ENCODE data around the gene CCL8.

Gene CCL8

GRCh38 chr17:34302636-34303035 is 16.6 kb upstream of the CCL8 start:
- no peak overlapping the region for H3K4me3 ChIP-seq (replicated peaks; ENCODE audit: low read depth, low read length)
- no peak for DNase-seq (ENCODE audit: extremely low read depth, low read depth)
- no peak for TF ChIP-seq CTCF (IDR thresholded peaks at IDR 0.05; ENCODE audit: low read depth, low read length, missing control alignments)

- DNase-seq (ENCODE audit: extremely low read depth, low read depth): no peak
- H3K4me3 ChIP-seq (replicated peaks; ENCODE audit: low read depth, low read length): no peak overlapping the region
- no peak for TF ChIP-seq CTCF (IDR thresholded peaks at IDR 0.05; ENCODE audit: low read depth, low read length, missing control alignments)
Measured at GRCh38 chr17:34303606-34304005, 15.6 kb upstream of the CCL8 start.

- DNase-seq (ENCODE audit: extremely low read depth, low read depth): no peak
- no peak for TF ChIP-seq CTCF (IDR thresholded peaks at IDR 0.05; ENCODE audit: low read depth, low read length, missing control alignments)
- H3K4me3 ChIP-seq (replicated peaks; ENCODE audit: low read depth, low read length): no peak overlapping the region
Measured at GRCh38 chr17:34305061-34305460, 14.2 kb upstream of the CCL8 start.

- TF ChIP-seq CTCF (IDR thresholded peaks at IDR 0.05; ENCODE audit: low read depth, low read length, missing control alignments): no peak
- DNase-seq (ENCODE audit: extremely low read depth, low read depth): no peak
- no peak overlapping the region for H3K4me3 ChIP-seq (replicated peaks; ENCODE audit: low read depth, low read length)
Measured at GRCh38 chr17:34305606-34306005, 13.6 kb upstream of the CCL8 start.

- peak; percentile 70 for TF ChIP-seq CTCF (IDR thresholded peaks at IDR 0.05; ENCODE audit: low read depth, low read length, missing control alignments)
- H3K4me3 ChIP-seq (replicated peaks; ENCODE audit: low read depth, low read length): no peak overlapping the region
- DNase-seq (ENCODE audit: extremely low read depth, low read depth): peak; percentile 76
Measured at GRCh38 chr17:34306466-34306865, 12.8 kb upstream of the CCL8 start.

GRCh38 chr17:34307110-34307509 is 12.1 kb upstream of the CCL8 start:
- no peak for DNase-seq (ENCODE audit: extremely low read depth, low read depth)
- no peak overlapping the region for H3K4me3 ChIP-seq (replicated peaks; ENCODE audit: low read depth, low read length)
- no peak for TF ChIP-seq CTCF (IDR thresholded peaks at IDR 0.05; ENCODE audit: low read depth, low read length, missing control alignments)

GRCh38 chr17:34308371-34308770 is 10.9 kb upstream of the CCL8 start:
- H3K4me3 ChIP-seq (replicated peaks; ENCODE audit: low read depth, low read length): no peak overlapping the region

More at GRCh38 chr17:34308371-34308770, 10.9 kb upstream of the CCL8 start:
- no peak for TF ChIP-seq CTCF (IDR thresholded peaks at IDR 0.05; ENCODE audit: low read depth, low read length, missing control alignments)
- DNase-seq (ENCODE audit: extremely low read depth, low read depth): no peak
